CD14-positive monocyte (primary cell): ENCODE measurements around the gene OXSR1. TPM values are rescaled to one million over a fixed set of nuclear protein-coding genes. Genes with fewer than 3 reads are reported as not detected.

Source experiments
- DNase-seq, 3 donors: peaks; one replicate each; pipeline ENCODE4 v3.0.0-alpha.2; 2011 to 2022
- H2AFZ ChIP-seq: 2 replicates; pipeline ENCODE4 v1.6.0; 2012; ENCODE audit warnings: mild to moderate bottlenecking, low read depth, low read length, inconsistent platforms; ENCODE audit not compliant: insufficient read depth, poor library complexity, severe bottlenecking
- H3K27ac ChIP-seq, 2 donors: 1 replicate in 1 of 2; 2 replicates in 1 of 2; pipeline ENCODE4 v1.5.1; 2012 to 2013; ENCODE audit warnings: low read length in 2 of 2, control low read depth in 1 of 2, inconsistent platforms in 1 of 2, low read depth in 1 of 2, mild to moderate bottlenecking in 1 of 2
- H3K27me3 ChIP-seq, 2 donors: one replicate each; pipeline versions ENCODE4 v1.6.0 to v1.6.1; 2011 to 2013; ENCODE audit warnings: low read length in 2 of 2; ENCODE audit not compliant: control insufficient read depth in 2 of 2, insufficient read depth in 2 of 2
- H3K36me3 ChIP-seq, 2 donors: replicated peaks in 1 of 2; 1 replicate in 1 of 2; 2 replicates in 1 of 2; pipeline versions ENCODE4 v1.5.1 to v1.6.1; 2012 to 2013; ENCODE audit warnings: low read length in 2 of 2, control low read depth in 1 of 2, inconsistent platforms in 1 of 2, mild to moderate bottlenecking in 1 of 2; ENCODE audit not compliant: insufficient read depth in 2 of 2, control insufficient read depth in 1 of 2
- H3K4me1 ChIP-seq, 2 donors: 1 replicate in 1 of 2; 2 replicates in 1 of 2; pipeline versions ENCODE4 v1.5.1 to v1.6.1; 2012 to 2013; ENCODE audit warnings: low read length in 2 of 2, control low read depth in 1 of 2, inconsistent platforms in 1 of 2, mild to moderate bottlenecking in 1 of 2, moderate library complexity in 1 of 2; ENCODE audit not compliant: insufficient read depth in 2 of 2, control insufficient read depth in 1 of 2
- H3K4me2 ChIP-seq: replicated peaks from 2 replicates; pipeline ENCODE3; 2012; ENCODE audit warnings: low read length, moderate library complexity, mild to moderate bottlenecking; ENCODE audit not compliant: poor library complexity, severe bottlenecking; ENCODE audit errors: extremely low read depth
- H3K4me3 ChIP-seq, 3 experiments: fragments of 200-600 bp in 1 of 3; sonication (generic) in 1 of 3; replicated peaks in 1 of 3; 1 replicate in 2 of 3; 2 replicates in 1 of 3; pipeline ENCODE4 v1.5.1; 2011 to 2013; ENCODE audit warnings: low read length in 3 of 3, mild to moderate bottlenecking in 3 of 3, control low read depth in 2 of 3, low read depth in 2 of 3, inconsistent platforms in 1 of 3, moderate library complexity in 1 of 3
- H3K79me2 ChIP-seq: 2 replicates; pipeline ENCODE4 v1.6.0; 2012; ENCODE audit warnings: mild to moderate bottlenecking, control low read depth, inconsistent platforms, low read length, moderate library complexity; ENCODE audit not compliant: insufficient read depth
- H3K9ac ChIP-seq: 2 replicates; pipeline ENCODE4 v1.6.0; 2017; ENCODE audit warnings: low read length, mild to moderate bottlenecking; ENCODE audit not compliant: insufficient read depth, poor library complexity, severe bottlenecking
- H3K9me3 ChIP-seq, 2 donors: replicated peaks in 1 of 2; 1 replicate in 1 of 2; 2 replicates in 1 of 2; pipeline versions ENCODE4 v1.5.1 to v1.6.1; 2012 to 2013; ENCODE audit warnings: low read length in 2 of 2, control low read depth in 1 of 2; ENCODE audit not compliant: control insufficient read depth in 1 of 2, insufficient read depth in 1 of 2
- H4K20me1 ChIP-seq: 2 replicates; pipeline ENCODE4 v1.6.0; 2012; ENCODE audit warnings: mild to moderate bottlenecking, low read length, control low read depth, moderate library complexity; ENCODE audit not compliant: insufficient read depth
- H3K27ac Mint-ChIP-seq, 7 donors: one replicate each; pipeline ENCODE4 v1.8.0; 2020; ENCODE audit warnings: mild to moderate bottlenecking in 7 of 7, mixed read lengths in 7 of 7, moderate library complexity in 6 of 7, inconsistent platforms in 2 of 7
- H3K27me3 Mint-ChIP-seq, 3 donors: one replicate each; pipeline ENCODE4 v1.8.0; 2021 to 2022; ENCODE audit warnings: low read depth in 3 of 3, mild to moderate bottlenecking in 3 of 3, mixed read lengths in 3 of 3, moderate library complexity in 3 of 3, inconsistent platforms in 1 of 3
- H3K36me3 Mint-ChIP-seq, 2 donors: one replicate each; pipeline ENCODE4 v1.8.0; 2020; ENCODE audit warnings: mixed read lengths in 2 of 2, inconsistent platforms in 1 of 2, mild to moderate bottlenecking in 1 of 2
- H3K4me1 Mint-ChIP-seq: one replicate; pipeline ENCODE4 v1.8.0; 2020; ENCODE audit warnings: mild to moderate bottlenecking, mixed read lengths
- H3K4me3 Mint-ChIP-seq, 2 donors: one replicate each; pipeline ENCODE4 v1.8.0; 2020; ENCODE audit warnings: mild to moderate bottlenecking in 2 of 2, mixed read lengths in 2 of 2, moderate library complexity in 1 of 2
- H3K9me3 Mint-ChIP-seq, 7 donors: one replicate each; pipeline ENCODE4 v1.8.0; 2020 to 2022; ENCODE audit warnings: mixed read lengths in 7 of 7, mild to moderate bottlenecking in 6 of 7, moderate library complexity in 6 of 7, inconsistent platforms in 2 of 7
- WGBS: methylation state at CpG from one replicate; pipeline ENCODE4 v1.1.5; 2013; ENCODE audit warnings: missing lambda C conversion rate; ENCODE audit not compliant: insufficient coverage; 5-methylcytosine and 5-hydroxymethylcytosine counted together
- intact Hi-C, 2 donors: fragments of 100-400 bp; cut with micrococcal nuclease; formaldehyde crosslinking; loops; one replicate each; pipeline versions ENCODE4 v1.15.0 to v1.15.1; 2023
- polyA plus RNA-seq, 3 donors: library from polyadenylated mRNA; depleted of rRNA in 1 of 3; unstranded in 2 of 3; stranded (reverse) in 1 of 3; fragments of 300-500 nt in 2 of 3; fragments of >200 nt in 1 of 3; fragmentation: Illumina TruSeq in 2 of 3; gene quantifications; 1 replicate in 2 of 3; 2 replicates in 1 of 3; pipeline ENCODE4 v1.2.3, GENCODE V29; 2012 to 2021
- TF ChIP-seq, protein P1 (sequence below): fragments of 200-600 bp; IDR thresholded peaks from one replicate; pipeline ENCODE4 v1.8.0; 2022; ENCODE audit warnings: antibody characterized with exemption, mild to moderate bottlenecking

Gene OXSR1
- polyA plus RNA-seq, 3 donors: 9.4 to 20.3 (median 12.3) TPM

DNA sequence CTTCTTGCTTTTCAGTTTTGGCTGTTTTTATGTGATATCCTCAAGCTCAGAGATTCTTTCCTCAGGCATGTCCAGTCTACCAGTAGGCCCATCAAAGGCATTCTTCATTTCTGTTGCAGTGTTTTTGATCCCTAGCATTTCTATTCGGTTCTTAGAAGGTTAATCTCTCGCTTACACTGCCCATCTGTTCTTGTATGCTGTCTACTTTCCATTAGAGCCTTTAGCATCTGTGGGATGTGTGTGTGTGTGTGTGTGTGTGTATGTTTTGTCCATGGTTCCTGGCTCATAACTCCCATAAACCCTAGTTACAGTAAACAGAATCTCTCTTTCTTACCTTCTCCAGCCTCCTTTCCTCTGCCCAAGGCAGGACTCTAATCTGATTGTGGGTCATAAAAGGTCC, 95.1 kb downstream of the OXSR1 start:
- H3K9me3 Mint-ChIP-seq: peaks cover 0 to 3% (median 0%) of the 10 kb centered on the region in 7 donors
- Histone ChIP-seq H3K79me2 (no peaks in the 10 kb centered on the region), H4K20me1 (no peaks in the 10 kb centered on the region), H3K4me3 (no peak overlapping the region), H3K9ac (no peak overlapping the region), H3K4me2 (no peak overlapping the region), H3K36me3 (peaks cover 0 to 7% of the 10 kb centered on the region in 2 donors), H3K4me1 (no peaks in the 10 kb centered on the region), H3K27me3 (no peaks in the 10 kb centered on the region), H2AFZ (no peak overlapping the region), H3K27ac (no peak overlapping the region), H3K9me3 (no peaks in the 10 kb centered on the region)
- peaks cover 3% of the 10 kb centered on the region for H3K4me1 Mint-ChIP-seq
- no peak overlapping the region for H3K4me3 Mint-ChIP-seq
- peaks cover 0 to 1% (median 0%) of the 10 kb centered on the region in 3 donors for H3K27me3 Mint-ChIP-seq
- intact Hi-C loops: no loop called here
- H3K36me3 Mint-ChIP-seq: peaks cover 10 to 17% of the 10 kb centered on the region in 2 donors
- no peak overlapping the region for H3K27ac Mint-ChIP-seq
- TF ChIP-seq, protein P1, sequence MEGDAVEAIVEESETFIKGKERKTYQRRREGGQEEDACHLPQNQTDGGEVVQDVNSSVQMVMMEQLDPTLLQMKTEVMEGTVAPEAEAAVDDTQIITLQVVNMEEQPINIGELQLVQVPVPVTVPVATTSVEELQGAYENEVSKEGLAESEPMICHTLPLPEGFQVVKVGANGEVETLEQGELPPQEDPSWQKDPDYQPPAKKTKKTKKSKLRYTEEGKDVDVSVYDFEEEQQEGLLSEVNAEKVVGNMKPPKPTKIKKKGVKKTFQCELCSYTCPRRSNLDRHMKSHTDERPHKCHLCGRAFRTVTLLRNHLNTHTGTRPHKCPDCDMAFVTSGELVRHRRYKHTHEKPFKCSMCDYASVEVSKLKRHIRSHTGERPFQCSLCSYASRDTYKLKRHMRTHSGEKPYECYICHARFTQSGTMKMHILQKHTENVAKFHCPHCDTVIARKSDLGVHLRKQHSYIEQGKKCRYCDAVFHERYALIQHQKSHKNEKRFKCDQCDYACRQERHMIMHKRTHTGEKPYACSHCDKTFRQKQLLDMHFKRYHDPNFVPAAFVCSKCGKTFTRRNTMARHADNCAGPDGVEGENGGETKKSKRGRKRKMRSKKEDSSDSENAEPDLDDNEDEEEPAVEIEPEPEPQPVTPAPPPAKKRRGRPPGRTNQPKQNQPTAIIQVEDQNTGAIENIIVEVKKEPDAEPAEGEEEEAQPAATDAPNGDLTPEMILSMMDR: no peak
- WGBS: no CpG with 5 or more reads among the region's 2 CpGs
- DNase-seq: no peak

DNA sequence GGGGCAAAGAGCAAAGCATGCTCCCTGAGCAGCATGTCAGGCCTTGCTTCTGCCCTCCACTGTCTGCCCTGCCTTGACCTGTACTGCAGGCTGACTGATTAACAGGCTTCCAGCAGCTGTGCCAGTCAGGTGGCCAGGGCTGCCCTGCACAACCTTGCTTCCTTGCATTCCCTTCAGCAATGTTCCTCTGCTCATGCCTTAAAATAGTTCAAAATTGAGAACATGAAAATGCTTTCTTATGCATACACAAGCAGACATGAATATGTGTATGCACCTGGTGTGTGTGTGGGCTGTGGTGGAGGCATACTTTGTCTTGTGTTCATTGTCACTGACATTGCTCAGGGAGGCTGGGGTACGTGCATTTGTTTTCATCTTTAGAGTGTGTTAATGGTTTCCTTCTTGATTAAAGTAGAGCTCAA, 99.0 kb downstream of the OXSR1 start:
- TF ChIP-seq, protein P1: no peak
- no peaks in the 10 kb centered on the region for H3K36me3 ChIP-seq
- no peak overlapping the region for H3K4me3 ChIP-seq
- H3K27ac Mint-ChIP-seq: no peak overlapping the region
- no peak overlapping the region for H3K4me3 Mint-ChIP-seq
- intact Hi-C loops: no loop called here
- H3K4me1 Mint-ChIP-seq: peaks cover 19% of the 10 kb centered on the region
- peaks cover 5% of the 10 kb centered on the region in 2 donors for H3K36me3 Mint-ChIP-seq
- H3K9me3 ChIP-seq: no peaks in the 10 kb centered on the region
- peaks cover 0 to 2% (median 0%) of the 10 kb centered on the region in 3 donors for H3K27me3 Mint-ChIP-seq
- no peak overlapping the region for H3K9ac ChIP-seq
- peaks cover 19 to 20% of the 10 kb centered on the region in 2 donors for H3K4me1 ChIP-seq
- no peaks in the 10 kb centered on the region for H3K27me3 ChIP-seq
- H2AFZ ChIP-seq: no peak overlapping the region
- H3K9me3 Mint-ChIP-seq: peaks cover 0 to 3% (median 0%) of the 10 kb centered on the region in 7 donors
- no peak overlapping the region for H3K27ac ChIP-seq
- H4K20me1 ChIP-seq: no peaks in the 10 kb centered on the region
- DNase-seq: no peak
- 0% methylated on average over 1 of the region's 1 CpG for WGBS
- H3K79me2 ChIP-seq: no peaks in the 10 kb centered on the region
- H3K4me2 ChIP-seq: no peak overlapping the region
